Activated naive CD4-positive, alpha-beta T cell (primary cell): ENCODE data around the gene EIF2AK2.
"Not testable (repeated sequence)": the region's sequence is repeated elsewhere in the genome, so short reads cannot be mapped to it uniquely, and the experiment has no call there.

Experiments used
- DNase-seq, 4 experiments: peaks; one replicate each; lab custom pipeline; 2025; lab: John Stamatoyannopoulos, UW

Gene EIF2AK2

DNA sequence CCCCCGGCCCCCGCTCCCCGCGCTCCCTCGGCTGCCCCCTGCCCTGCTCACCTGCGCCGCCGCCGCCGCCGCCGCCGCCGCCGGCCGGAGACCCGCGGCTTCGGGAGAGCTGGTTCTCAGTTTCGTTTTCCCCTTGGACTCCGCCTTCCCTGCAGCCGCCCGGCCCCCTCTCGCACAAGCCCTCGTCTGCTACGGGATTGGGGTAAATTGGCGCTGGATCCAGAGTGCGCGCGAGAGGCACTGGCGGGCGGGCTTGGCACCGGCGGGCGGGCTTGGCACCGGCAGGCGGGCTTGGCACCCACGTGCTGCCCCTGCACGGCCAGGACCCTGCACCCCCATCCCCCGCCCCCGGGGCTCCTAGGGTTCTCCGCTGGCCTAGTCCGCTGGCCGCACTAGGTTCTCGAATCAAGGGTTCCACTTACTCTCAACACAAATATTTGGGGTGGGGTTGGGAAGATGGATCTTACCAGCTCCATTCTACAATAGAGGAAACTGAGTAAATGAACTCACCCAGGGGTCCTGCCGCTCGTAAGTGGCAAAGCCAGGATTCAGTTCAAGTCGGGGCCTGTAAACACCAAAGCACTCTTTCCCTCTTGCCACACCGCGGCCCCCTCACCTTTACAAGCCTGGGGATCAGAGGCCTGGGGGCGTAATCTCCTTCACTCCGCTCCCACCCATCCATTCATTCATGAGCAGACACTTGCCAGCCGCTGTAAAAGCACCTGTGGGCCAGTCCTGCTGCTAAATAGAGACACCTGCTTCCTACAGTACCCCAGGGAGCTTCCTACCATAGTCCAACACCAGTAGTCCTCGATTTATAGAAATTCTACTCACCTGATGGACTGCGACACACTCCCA lies at the start of gene EIF2AK2:
EIF2AK2 (minus strand) TSS at position 124 of the 858 bp plus-strand sequence. CDS start 9,174 bp downstream, outside the sequence.
- peak; percentile 10 to 81 (median 54) for DNase-seq

DNA sequence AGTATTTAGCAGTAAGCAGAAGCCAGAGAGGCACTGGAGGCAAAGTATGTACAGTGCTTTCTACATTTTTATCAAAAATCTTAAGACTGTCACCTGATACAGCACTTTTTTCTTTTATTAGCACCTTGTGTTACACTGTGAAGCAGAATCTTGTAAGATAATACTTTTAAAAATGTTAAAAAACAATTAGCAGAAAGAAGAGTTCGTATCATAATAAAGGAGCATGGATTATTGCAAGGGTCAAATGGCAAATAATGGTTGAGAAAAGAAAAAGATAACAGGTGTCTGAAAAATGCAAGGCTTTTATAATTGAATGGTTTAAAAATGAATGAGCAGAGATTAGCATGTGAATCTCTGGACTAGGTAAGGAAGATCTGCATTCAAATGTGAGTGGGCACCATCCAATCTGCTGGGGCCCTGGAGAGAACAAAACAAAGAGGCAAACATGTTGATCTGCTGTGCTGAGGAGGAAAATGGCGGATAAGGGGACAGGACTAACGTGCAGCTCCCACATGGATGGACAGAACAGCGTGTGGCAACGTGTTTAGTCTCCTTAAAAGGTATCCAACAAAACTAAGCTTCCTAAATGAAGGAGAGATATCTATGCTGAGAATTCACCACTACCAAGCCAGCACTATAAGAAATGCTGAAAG lies 49.0 kb upstream of the EIF2AK2 start:
- DNase-seq, result no peak

DNA sequence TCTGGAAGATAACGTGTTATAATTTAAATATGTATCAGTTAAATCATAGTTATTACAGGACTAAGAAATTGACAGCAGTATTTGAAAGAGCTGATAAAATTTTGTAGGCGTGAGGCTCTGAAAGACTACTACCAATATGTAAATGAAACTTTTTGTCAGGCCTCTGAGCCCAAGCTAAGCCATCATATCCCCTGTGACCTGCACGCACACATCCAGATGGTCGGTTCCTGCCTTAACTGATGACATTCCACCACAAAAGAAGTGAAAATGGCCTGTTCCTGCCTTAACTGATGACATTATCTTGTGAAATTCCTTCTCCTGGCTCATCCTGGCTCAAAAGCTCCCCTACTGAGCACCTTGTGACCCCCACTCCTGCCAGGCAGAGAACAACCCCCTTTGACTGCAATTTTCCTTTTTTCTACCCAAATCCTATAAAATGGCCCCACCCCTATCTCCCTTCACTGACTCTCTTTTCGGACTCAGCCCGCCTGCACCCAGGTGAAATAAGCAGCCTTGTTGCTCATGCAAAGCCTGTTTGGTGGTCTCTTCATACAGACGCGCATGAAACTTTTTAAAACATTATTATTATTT lies 48.4 kb upstream of the EIF2AK2 start:
- not testable (repeated sequence) for DNase-seq

- DNase-seq, result no peak
These were observed 46.9 kb upstream of the EIF2AK2 start for GRCh38 chr2:37203708-37204107.

GRCh38 chr2:37201766-37202165 lies 45.0 kb upstream of the EIF2AK2 start:
- no peak for DNase-seq

GRCh38 chr2:37201208-37201607 lies 44.4 kb upstream of the EIF2AK2 start:
- DNase-seq, result no peak

DNA sequence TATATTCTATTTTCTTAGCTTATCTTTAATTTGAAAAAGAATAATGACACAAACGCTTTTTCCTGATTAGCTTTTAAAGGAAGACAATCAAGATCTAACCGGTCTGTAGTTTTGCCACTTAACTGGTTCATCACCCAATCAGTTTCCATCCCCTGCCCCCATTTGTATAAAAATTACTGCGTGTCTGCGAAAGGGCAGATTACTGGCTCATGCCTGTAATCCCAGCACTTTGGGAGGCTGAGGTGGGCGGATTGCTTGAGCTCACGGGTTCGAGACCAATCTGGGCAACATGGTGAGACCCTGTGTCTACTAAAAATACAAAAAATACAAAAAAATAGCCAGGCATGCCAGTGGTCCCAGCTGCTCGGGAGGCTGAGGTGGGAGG lies 41.9 kb upstream of the EIF2AK2 start:
- no peak for DNase-seq

DNA sequence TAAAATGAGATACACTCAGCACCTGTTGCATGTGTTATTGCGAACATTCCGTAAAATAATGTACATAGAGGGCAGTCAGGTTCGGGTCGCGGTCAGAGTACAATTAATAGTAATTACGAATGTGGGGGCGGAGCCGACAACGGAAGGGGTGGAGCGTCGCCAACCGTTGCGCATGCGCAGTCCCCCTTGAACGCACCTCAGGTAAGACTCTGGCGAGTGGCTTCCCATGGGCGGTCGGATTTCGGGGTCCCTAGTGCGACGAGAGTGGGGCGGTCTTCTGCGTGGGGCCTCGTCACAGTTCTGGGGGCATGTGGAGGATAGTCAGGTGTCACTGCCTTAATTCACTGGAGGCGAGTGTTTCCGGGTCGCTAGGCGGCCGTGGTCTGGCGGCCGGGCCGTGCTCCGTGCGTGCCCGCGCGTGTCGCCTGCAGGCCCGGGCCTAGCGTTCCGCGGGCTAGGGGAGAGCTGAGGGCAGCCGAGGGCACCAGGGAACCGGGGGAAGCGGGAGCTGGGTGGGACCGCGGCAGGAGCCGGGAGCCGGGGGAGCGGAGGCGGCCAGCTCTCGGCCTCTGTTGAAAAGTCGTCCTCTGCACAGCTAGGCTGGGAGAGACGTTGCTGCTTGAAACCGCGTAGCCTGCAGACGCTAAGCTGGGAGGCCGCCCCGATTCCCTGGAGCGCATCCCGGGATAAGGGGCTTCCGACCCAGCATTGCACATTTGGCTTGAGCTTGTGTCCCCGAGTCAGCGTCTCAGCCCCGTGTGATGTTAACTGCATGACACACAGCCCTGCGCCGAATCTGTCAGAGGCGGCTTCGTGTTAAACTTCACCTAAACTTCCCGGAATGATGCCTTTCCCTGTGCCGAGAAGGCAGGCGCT lies 39.8 kb upstream of the EIF2AK2 start, which contains the start of gene CEBPZOS:
CEBPZOS (plus strand) TSS at position 177 of the 876 bp plus-strand sequence. CDS start 3,209 bp downstream, outside the sequence.
- DNase-seq, result peak; percentile 75 to 91 (median 86)

DNA sequence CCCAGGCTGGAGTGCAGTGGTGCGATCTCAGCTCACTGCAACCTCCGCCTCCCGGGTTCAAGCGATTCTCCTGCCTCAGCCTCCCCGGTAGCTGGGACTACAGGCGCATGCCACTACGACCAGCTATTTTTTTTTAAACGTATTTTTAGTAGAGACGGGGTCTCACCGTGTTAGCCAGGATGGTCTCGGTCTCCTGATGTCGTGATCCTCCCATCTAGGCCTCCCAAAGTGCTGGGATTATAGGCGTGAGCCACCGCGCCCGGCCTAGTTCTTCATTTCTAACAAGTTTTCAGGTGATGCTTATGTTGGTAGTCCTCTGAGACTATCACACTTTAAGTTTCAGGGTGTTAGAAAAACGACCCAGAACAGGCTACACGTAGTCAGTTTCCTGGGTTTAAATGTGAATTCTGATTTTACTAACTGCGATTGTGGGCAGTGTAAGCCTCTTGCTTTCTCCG lies 39.1 kb upstream of the EIF2AK2 start:
- DNase-seq, result not testable (repeated sequence)

DNA sequence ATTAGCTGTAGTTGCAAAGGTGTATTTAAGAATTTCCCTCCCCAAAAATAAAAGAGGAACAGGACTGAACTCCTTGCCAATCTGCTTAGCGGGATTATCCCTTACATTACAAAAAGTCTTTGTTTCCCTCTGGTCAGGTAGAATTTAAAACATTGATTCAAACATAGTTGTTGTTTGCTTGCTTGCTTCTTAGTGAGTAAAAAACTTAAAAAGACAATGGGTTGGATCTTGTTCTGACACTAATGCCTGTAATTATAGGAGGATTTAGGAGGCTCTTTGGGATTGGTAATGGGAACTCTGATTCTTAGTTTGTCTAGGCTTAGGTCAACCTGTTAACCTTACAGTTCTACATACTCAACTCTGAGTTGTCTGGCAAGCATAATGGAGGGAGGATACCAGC lies 35.8 kb upstream of the EIF2AK2 start:
- no peak for DNase-seq

DNA sequence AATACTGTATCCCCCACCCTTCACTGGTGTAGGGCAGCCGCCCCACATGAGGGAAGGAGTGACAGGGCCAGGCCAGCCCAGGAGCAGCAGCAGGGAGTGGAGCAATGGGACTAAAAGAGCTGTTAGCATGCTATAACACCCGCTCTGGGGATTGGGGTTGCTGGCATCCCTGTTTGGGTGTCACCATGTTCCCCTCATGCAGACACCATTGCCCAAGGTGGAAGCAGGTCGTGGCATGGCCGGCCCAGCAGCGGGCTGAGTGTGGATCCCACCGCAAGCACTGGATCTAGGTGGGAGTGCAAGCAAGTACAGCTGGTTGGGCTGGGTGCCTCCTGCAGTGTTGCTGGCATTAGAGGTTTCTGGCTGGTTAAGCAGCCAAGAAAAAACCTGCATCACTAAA lies 35.0 kb upstream of the EIF2AK2 start:
- no peak for DNase-seq

DNA sequence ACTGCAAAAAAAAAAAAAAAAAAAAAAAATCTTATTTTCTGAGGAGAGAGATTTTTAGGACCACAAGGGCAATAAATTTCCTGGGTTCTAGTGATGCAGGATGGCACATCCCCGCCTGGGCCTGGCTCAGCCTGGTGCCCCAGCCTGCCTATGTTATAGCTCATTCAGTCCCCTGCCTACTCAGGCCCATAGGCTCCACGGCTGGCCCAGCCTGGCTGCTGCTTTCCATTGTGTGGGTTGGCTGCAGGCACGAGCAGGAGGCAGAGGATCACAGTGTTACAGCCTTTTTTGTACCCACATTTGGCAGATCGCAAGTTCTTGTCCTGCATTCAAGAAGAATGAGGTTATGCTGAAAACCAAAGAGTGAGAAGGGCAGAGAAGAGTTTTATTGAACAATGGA lies 34.5 kb upstream of the EIF2AK2 start:
- no peak for DNase-seq

- no peak for DNase-seq
These were observed 33.5 kb upstream of the EIF2AK2 start for GRCh38 chr2:37190290-37190689.

GRCh38 chr2:37189452-37190153 lies 32.8 kb upstream of the EIF2AK2 start:
- no peak for DNase-seq

GRCh38 chr2:37188570-37188969 lies 31.8 kb upstream of the EIF2AK2 start, which contains the start of gene SULT6B1:
SULT6B1 (minus strand) TSS chr2:37188670; CDS start chr2:37188640, 30 bp downstream.
- no peak for DNase-seq

DNA sequence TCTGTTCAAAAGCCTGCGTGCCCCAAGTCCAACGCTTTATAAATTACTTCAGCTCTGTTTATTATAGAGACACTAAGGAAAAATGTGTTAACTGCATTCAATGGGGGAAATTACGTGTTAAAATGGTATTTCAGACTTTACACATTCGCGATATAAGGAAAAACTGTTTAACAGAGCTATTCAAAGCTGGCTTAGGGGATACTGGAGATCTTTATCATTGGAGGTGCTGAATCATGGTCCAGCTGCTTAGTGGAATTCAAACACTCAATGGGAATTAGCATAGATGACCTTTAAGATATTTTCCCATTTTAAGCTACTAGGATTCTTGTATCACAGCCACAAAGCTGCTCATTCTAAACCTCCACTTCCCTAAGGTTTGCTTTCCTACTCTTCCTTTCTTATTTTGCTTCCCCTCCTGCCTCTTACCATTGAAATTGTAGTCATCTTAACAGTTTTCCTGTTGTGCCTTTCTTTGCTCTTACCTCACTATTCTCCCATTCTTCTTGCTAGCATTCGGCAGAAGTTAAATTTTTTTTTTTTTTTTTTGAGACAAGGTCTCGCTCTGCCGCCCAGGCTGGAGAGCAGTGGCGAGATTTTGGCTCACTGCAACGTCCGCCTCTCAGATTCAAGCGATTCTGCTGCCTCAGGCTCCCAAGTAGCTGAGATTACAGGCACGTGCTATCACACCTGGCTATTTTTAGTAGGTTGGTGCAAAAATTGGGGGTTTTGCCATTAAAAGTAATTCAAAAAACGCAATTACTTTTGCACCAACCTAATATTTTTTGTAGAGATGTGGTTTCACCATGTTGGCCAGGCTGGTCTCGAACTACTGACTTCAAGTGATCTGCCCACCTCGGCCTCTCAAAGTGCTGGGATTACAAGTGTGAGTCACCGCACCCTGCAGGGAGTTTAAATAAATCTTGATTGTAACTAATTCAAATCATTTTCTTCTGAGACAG lies 25.2 kb upstream of the EIF2AK2 start:
- no peak for DNase-seq

DNA sequence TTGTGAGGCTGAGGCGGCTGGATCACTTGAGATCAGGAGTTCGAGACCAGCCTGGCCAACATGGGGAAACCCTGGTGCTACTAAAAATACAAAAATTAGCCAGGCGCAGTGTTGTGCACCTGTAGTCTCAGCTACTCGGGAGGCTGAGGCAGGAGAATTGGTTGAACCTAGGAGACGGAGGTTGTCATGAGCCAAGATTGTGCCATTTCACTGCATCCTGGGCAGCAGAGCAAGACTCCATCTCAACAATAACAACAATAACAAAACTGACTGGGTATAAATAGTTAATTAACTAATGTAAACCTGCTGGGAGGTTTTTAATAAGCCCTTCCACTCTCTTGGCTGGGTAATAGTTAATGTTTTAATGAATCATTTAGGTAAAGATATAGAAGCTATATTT lies 23.9 kb upstream of the EIF2AK2 start:
- no peak for DNase-seq

- no peak for DNase-seq
These were observed 23.3 kb upstream of the EIF2AK2 start for GRCh38 chr2:37180006-37180639.

DNA sequence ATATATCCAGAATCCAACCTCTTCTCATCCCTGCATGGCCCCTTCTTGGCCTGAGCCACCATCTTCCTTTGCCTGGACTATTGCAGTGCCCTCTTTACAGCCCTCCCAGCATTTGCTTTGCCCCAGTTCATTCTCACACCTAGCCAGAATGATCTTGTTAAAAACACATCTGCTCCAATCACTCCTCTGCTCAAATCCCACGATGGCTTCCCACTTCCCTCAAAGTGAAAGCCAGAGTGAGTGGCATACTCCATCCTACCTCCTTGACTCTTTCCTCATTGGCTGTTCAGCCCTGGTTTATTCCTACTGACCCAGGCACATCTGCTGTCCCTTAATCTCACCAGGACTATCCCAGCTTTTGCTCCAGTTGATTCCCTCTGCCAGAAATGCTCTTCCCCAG lies 17.0 kb upstream of the EIF2AK2 start:
- DNase-seq, result no peak
